Measurements from ENCODE around the gene DNAJC3. TPM values are rescaled to one million over a fixed set of nuclear protein-coding genes. Genes with fewer than 3 reads are reported as not detected.
"Not testable (repeated sequence)": the region's sequence is repeated elsewhere in the genome, so short reads cannot be mapped to it uniquely, and the experiment has no call there.

The DNAJC3 gene
- total RNA-seq, 1 experiment from 2014 or later = 21.2 TPM

GRCh38 chr13:95684418-95684817 is 7.5 kb downstream of the DNAJC3 start:
- no peak overlapping the region for H3K4me3 Mint-ChIP-seq

GRCh38 chr13:95684960-95685359 is 8.0 kb downstream of the DNAJC3 start:
- H3K4ac ChIP-seq (ENCODE audit: low read depth, low read length); H4K20me1 ChIP-seq (ENCODE audit: control insufficient read depth, insufficient read depth, insufficient read length); H4K5ac ChIP-seq (ENCODE audit: insufficient read length, low read depth, low read length); H3K56ac ChIP-seq (ENCODE audit: insufficient read length, low read depth, low read length); H3K23me2 ChIP-seq (ENCODE audit: insufficient read length, low read depth, low read length, poor library complexity, severe bottlenecking); H2BK120ac ChIP-seq (ENCODE audit: low read depth, low read length, poor library complexity, severe bottlenecking); DNase-seq; H3K23ac ChIP-seq (ENCODE audit: insufficient read length, low read depth, low read length); H3K4me3 Mint-ChIP-seq; H3K27ac ChIP-seq (ENCODE audit: insufficient read length, low read depth, low read length); H2BK12ac ChIP-seq (ENCODE audit: insufficient read length, low read depth, low read length); H3K4me2 ChIP-seq (ENCODE audit: insufficient read depth, insufficient read length, low read length); H3K79me2 ChIP-seq (ENCODE audit: insufficient read depth, low read length); H3K9ac ChIP-seq (ENCODE audit: extremely low read depth, insufficient read length, low read length); H3T11ph ChIP-seq (ENCODE audit: low read length); H2AFZ ChIP-seq (ENCODE audit: low read length); H4K8ac ChIP-seq (replicated peaks; ENCODE audit: insufficient read length, low read depth, low read length); H3K4me1 ChIP-seq (ENCODE audit: insufficient read depth, low read length); H3K18ac ChIP-seq (ENCODE audit: insufficient read length, low read depth, low read length); H3K27me3 Mint-ChIP-seq (ENCODE audit: low read depth); H2BK20ac ChIP-seq (ENCODE audit: low read depth, low read length, poor library complexity, severe bottlenecking); H2BK5ac ChIP-seq (ENCODE audit: insufficient read length, low read length); H3K79me1 ChIP-seq (ENCODE audit: insufficient read depth, low read depth, low read length, poor library complexity, severe bottlenecking); H4K91ac ChIP-seq (ENCODE audit: insufficient read length, low read depth, low read length); H2BK15ac ChIP-seq (ENCODE audit: low read depth, low read length); H3K27me3 ChIP-seq (ENCODE audit: insufficient read depth, low read length); H2AK5ac ChIP-seq (ENCODE audit: insufficient read length, low read length); H3K14ac ChIP-seq (ENCODE audit: insufficient read depth, low read length); H3K9me3 ChIP-seq (ENCODE audit: control insufficient read depth, low read depth, low read length): not testable (repeated sequence)
- H3K27ac Mint-ChIP-seq = peak overlapping the region in 1 of 3 experiments; percentile 47; a peak in 1 of 7 replicates
- no CpG with 5 or more reads among the region's 5 CpGs for WGBS (ENCODE audit: extremely low coverage, insufficient read length, low lambda C conversion rate)
- peaks cover 0 to 40% (median 22%) of the 10 kb centered on the region in 3 experiments; a peak in 5 of 7 replicates for H3K36me3 Mint-ChIP-seq (ENCODE audit: insufficient read depth in 1 of 3, low read depth in 3 of 3)
- peaks cover 19 to 29% of the 10 kb centered on the region in 2 experiments for H3K9me3 Mint-ChIP-seq
- peaks cover 24% of the 10 kb centered on the region in 2 experiments for H3K4me1 Mint-ChIP-seq

More at GRCh38 chr13:95684418-95684817, 7.5 kb downstream of the DNAJC3 start:
- peaks cover 4% of the 10 kb centered on the region for H3K79me1 ChIP-seq (ENCODE audit: insufficient read depth, low read depth, low read length, poor library complexity, severe bottlenecking)
- no peak overlapping the region for H2BK5ac ChIP-seq (ENCODE audit: insufficient read length, low read length)
- no peak overlapping the region for H3K56ac ChIP-seq (ENCODE audit: insufficient read length, low read depth, low read length)
- H3K18ac ChIP-seq (ENCODE audit: insufficient read length, low read depth, low read length) = no peak overlapping the region
- H3K9ac ChIP-seq (ENCODE audit: extremely low read depth, insufficient read length, low read length) = no peak overlapping the region
- no peak overlapping the region for H3K23ac ChIP-seq (ENCODE audit: insufficient read length, low read depth, low read length)
- peak; percentile 55 for DNase-seq
- H4K20me1 ChIP-seq (ENCODE audit: control insufficient read depth, insufficient read depth, insufficient read length) = no peaks in the 10 kb centered on the region
- H4K91ac ChIP-seq (ENCODE audit: insufficient read length, low read depth, low read length) = no peak overlapping the region
- H2BK20ac ChIP-seq (ENCODE audit: low read depth, low read length, poor library complexity, severe bottlenecking) = no peak overlapping the region
- no peak overlapping the region for H2BK15ac ChIP-seq (ENCODE audit: low read depth, low read length)
- H3K27ac ChIP-seq (ENCODE audit: insufficient read length, low read depth, low read length) = no peak overlapping the region
- H3K4me1 Mint-ChIP-seq = peaks cover 19 to 20% of the 10 kb centered on the region in 2 experiments
- H3K4me1 ChIP-seq (ENCODE audit: insufficient read depth, low read length) = peaks cover 4% of the 10 kb centered on the region
- no peak overlapping the region for H4K5ac ChIP-seq (ENCODE audit: insufficient read length, low read depth, low read length)
- no CpG with 5 or more reads among the region's 2 CpGs for WGBS (ENCODE audit: extremely low coverage, insufficient read length, low lambda C conversion rate)
- peaks cover 0 to 35% (median 20%) of the 10 kb centered on the region in 3 experiments; a peak in 5 of 7 replicates for H3K36me3 Mint-ChIP-seq (ENCODE audit: insufficient read depth in 1 of 3, low read depth in 3 of 3)
- H2AK5ac ChIP-seq (ENCODE audit: insufficient read length, low read length) = no peak overlapping the region
- no peaks in the 10 kb centered on the region for H3K9me3 ChIP-seq (ENCODE audit: control insufficient read depth, low read depth, low read length)
- H3K4me2 ChIP-seq (ENCODE audit: insufficient read depth, insufficient read length, low read length) = no peak overlapping the region
- H3K79me2 ChIP-seq (ENCODE audit: insufficient read depth, low read length) = peaks cover 4% of the 10 kb centered on the region; the same call in 1 of the 2 replicates
- no peaks in the 10 kb centered on the region for H3K27me3 Mint-ChIP-seq (ENCODE audit: low read depth)
- H3K4ac ChIP-seq (ENCODE audit: low read depth, low read length) = no peak overlapping the region
- H3K27me3 ChIP-seq (ENCODE audit: insufficient read depth, low read length) = no peaks in the 10 kb centered on the region
- no peak overlapping the region for H3K14ac ChIP-seq (ENCODE audit: insufficient read depth, low read length)
- H2BK120ac ChIP-seq (ENCODE audit: low read depth, low read length, poor library complexity, severe bottlenecking) = no peak overlapping the region
- no peak overlapping the region for H2AFZ ChIP-seq (ENCODE audit: low read length)
- H3K9me3 Mint-ChIP-seq = peaks cover 15 to 24% of the 10 kb centered on the region in 2 experiments
- no peak overlapping the region for H4K8ac ChIP-seq (replicated peaks; ENCODE audit: insufficient read length, low read depth, low read length)
- no peak overlapping the region for H3T11ph ChIP-seq (ENCODE audit: low read length)
- no peak for TF ChIP-seq CTCF (conservative IDR thresholded peaks at IDR 0.05)
- H3K23me2 ChIP-seq (ENCODE audit: insufficient read length, low read depth, low read length, poor library complexity, severe bottlenecking) = no peaks in the 10 kb centered on the region
- H2BK12ac ChIP-seq (ENCODE audit: insufficient read length, low read depth, low read length) = no peak overlapping the region
- H3K27ac Mint-ChIP-seq = peak overlapping the region; percentile 0 to 38 (median 2); a peak in 3 of 7 replicates

Data from H9 (cell line).